ENCODE results near the gene SMR3A.

SMR3A gene

DNA sequence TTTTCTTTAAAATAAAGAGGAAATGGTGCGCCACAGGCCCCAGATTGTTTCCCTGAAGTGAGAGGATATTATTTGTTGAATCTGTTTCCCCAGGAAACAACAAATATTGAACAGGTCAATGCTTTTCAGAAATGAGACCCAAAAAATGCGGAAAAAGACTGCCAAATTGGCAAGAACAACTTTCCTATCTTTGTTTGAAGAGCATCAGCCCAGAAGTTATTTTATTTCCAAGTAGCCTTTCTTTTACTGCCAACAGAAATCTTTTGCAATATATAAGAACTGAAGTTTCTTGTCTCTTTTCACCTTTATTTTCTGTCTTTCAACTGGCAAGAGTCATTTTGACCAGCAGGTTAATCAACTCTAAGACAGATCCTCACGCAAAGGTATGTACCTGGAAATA, at the start of gene SMR3A:
Gene SMR3A (plus strand): TSS at position 301 of the 400 bp plus-strand sequence. CDS start 1,356 bp downstream, outside the sequence.
- no peak for DNase-seq (ENCODE audit: low read depth)

DNA sequence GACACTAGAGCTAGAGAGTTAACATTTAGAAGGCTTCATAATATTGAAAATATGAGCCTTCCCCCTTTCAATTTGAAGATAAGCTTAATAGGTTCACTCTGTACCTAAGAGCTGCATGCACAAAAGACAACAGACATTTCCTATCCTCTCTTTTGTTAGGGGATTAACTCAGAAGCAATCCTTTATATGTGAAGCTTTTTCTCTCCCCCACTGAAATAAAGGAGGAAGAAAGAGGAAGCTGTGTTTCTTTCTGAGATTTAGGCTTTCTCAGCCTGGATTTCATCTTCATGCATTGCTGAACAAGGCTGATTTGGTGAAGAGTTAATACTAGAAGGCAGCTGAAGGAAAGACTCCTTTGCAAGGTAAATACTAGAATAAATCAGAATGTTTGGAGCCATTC, 46.8 kb upstream of the SMR3A start:
- no peak for DNase-seq (ENCODE audit: low read depth)

- DNase-seq (ENCODE audit: low read depth), result no peak
Observed at GRCh38 chr4:70315928-70316327, 44.6 kb upstream of the SMR3A start.

GRCh38 chr4:70326052-70326451, 34.5 kb upstream of the SMR3A start:
- DNase-seq (ENCODE audit: low read depth), result no peak

GRCh38 chr4:70334681-70335080, 25.9 kb upstream of the SMR3A start, which contains the start of gene CABS1:
TSS of gene CABS1 (plus strand) at chr4:70334981. CDS start at chr4:70335040, 59 bp downstream.
- no peak for DNase-seq (ENCODE audit: low read depth)

DNA sequence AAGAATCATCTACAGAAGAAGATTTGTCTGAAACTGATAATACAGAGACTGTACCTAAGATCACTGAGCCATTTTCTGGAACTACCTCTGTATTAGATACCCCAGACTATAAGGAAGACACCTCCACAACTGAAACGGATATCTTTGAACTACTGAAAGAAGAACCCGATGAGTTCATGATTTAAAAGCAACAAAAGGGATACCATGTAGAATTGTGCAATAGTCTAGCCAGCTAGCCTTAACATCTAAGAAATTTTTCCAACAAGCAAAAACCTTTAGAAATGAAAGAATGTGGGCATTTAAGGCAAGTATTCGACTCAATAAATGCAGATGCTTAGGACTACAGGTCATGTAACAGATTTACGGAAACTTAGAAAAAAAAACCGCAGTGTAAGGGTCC, 24.5 kb upstream of the SMR3A start:
- DNase-seq (ENCODE audit: low read depth), result no peak

- DNase-seq (ENCODE audit: low read depth), result no peak
Observed at GRCh38 chr4:70337886-70338420, 22.6 kb upstream of the SMR3A start.

DNA sequence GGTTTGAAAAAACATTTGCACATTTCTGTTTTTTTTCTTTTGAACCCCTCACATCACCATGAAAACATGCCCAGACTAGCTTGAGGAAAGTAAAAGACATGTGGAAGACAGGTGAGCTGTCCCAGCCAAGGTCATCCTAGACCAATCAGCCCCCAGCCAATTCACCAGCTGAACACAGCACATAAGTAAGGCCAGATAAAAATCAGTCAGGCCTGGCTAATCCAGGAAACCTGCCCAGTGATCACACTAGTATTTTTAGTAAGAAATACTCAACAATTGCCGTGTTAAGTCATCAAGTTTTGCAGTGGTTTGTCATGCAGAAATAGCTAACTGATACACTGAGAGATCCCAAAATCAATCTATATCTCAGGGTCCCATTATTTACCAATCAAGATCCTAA, 4.4 kb upstream of the SMR3A start:
- DNase-seq (ENCODE audit: low read depth), result no peak

- DNase-seq (ENCODE audit: low read depth), result no peak
Observed at GRCh38 chr4:70359115-70359661, 1.4 kb upstream of the SMR3A start.

DNA sequence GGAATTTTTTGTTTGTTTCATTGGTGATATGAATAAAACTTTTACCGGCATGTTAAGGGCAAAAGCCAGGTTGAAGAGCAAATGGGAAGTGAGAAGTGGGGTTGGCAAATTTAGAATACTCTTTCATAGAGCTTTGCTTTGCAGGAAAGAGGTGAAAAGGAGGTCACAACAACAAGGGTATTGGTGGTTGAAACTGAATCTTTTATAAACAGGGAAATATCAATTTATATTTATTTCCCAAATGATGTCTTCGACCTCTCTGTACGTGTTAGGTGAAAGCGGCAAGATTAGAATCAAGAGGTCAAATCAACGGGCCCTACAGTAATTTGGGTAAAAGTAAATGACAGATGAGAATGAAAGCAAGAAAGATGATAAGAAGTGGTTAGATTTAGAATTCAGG, 3.4 kb downstream of the SMR3A start:
- no peak for DNase-seq (ENCODE audit: low read depth)

DNA sequence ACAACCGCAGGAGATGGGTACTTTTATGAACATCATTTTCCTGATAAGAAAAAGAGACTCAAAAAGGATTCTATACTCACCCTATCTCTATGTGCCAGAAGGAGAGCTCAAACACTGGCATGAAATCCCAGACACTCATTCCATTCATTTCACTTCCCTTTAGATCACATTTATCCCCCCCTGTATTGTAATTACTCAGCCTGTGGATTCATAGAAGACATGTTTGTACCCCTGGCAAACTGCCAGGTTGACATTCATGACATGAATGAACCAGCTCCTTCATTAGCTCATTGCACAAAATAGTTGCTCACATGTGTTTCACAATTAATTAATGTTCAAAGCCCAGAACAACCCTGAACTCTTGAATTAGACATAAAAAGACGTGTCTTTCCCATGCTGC, 4.9 kb downstream of the SMR3A start:
- no peak for DNase-seq (ENCODE audit: low read depth)

- no peak for DNase-seq (ENCODE audit: low read depth)
Observed at GRCh38 chr4:70367813-70368212, 7.3 kb downstream of the SMR3A start.

DNA sequence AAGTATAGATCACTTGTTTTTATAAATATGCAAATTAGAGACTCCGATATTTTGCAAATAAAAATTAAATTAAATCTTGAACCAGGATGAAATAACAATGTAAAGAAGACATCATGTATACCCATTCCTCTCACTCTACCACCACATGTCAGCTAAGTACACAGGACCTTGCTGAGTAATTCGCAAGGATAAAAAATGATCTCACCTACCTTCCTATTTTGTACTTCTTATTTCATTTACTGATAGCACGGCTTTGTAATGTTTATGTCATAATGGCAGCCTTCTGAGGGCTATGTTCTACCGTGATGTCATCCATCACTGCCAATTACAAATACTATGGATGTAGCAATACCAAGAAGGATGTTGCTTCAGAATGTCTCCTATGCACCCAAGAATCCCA, 11.4 kb downstream of the SMR3A start:
- DNase-seq (ENCODE audit: low read depth), result no peak

- no peak for DNase-seq (ENCODE audit: low read depth)
Observed at GRCh38 chr4:70372760-70373159, 12.2 kb downstream of the SMR3A start.

- no peak for DNase-seq (ENCODE audit: low read depth)
Observed at GRCh38 chr4:70380578-70380977, 20.0 kb downstream of the SMR3A start.

DNA sequence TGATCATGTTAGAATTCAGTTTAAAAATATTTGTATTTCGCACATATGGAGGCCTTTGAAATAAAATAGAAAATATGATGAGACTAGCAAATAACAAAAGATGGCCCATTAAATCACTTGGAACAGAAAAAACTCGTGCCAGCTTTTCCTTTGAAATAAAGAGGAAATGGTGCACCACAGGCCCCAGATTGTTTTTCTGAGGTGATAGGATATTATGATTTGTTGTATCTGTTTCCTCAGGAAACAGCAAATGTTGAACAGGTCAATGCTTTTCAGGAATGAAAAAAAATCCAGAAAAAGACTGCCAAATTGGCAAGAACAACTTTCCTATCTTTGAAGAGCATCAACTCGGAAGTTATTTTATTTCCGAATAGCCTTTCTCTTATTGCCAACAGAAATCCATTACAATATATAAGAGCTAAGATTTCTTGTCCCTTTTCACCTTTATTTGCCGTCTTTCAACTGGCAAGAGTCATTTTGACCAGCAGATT, 22.2 kb downstream of the SMR3A start, which contains the start of gene SMR3B:
Gene SMR3B (plus strand): TSS at position 441 of the 491 bp plus-strand sequence. CDS start 1,380 bp downstream, outside the sequence.
- no peak for DNase-seq (ENCODE audit: low read depth)

GRCh38 chr4:70392057-70392776, 31.7 kb downstream of the SMR3A start:
- DNase-seq (ENCODE audit: low read depth), result no peak

DNA sequence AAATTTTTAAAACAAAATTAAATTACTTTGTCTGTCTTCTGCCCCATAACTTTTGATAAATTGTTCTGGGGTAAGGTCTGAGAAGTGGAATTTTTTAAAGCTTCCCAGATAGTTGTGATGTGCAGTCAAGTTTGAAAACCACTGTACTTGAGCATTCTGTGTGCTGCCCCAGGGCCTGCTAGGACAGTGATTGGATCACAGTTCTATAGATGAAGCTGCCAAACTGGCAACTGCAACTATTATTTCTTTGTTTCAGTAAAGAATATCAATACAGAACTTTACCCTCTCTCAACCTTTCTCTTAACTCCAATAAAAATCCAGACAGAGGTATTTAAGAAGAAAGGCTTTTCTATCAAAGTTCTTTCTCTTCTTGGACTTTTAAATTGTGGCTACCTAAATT, 37.0 kb downstream of the SMR3A start, which contains the start of gene OPRPN:
Gene OPRPN (plus strand): TSS at position 361 of the 400 bp plus-strand sequence. CDS start 1,346 bp downstream, outside the sequence.
- no peak for DNase-seq (ENCODE audit: low read depth)

GRCh38 chr4:70399319-70399718, 38.8 kb downstream of the SMR3A start:
- no peak for DNase-seq (ENCODE audit: low read depth)

GRCh38 chr4:70402762-70403161, 42.2 kb downstream of the SMR3A start:
- no peak for DNase-seq (ENCODE audit: low read depth)

- DNase-seq (ENCODE audit: low read depth), result no peak
Observed at GRCh38 chr4:70405765-70406164, 45.2 kb downstream of the SMR3A start.

Measured in non-pigmented ciliary epithelial cell (primary cell).